ENCODE data around the gene UNC79.

The UNC79 gene

DNA sequence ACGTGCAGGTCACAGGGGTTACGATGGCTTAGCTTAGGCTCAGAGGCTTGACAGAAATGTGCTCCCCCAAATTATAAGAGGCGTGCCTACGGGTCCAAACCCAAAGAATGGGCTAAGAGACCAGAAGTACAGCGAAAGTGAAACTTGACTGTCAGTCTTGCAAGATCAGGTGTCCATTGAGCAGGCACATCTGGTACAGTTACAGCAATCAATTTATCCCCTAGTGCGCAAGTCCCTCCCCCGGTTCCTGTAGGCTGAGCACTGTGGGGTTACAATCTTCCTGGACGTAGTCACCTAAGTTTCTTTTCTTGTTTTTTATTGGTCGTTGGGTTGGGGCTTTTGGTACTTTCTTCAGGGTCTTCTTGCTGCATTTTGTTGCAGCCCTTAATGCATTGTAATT is 134.2 kb downstream of the UNC79 start:
- DNase-seq, result no peak

DNA sequence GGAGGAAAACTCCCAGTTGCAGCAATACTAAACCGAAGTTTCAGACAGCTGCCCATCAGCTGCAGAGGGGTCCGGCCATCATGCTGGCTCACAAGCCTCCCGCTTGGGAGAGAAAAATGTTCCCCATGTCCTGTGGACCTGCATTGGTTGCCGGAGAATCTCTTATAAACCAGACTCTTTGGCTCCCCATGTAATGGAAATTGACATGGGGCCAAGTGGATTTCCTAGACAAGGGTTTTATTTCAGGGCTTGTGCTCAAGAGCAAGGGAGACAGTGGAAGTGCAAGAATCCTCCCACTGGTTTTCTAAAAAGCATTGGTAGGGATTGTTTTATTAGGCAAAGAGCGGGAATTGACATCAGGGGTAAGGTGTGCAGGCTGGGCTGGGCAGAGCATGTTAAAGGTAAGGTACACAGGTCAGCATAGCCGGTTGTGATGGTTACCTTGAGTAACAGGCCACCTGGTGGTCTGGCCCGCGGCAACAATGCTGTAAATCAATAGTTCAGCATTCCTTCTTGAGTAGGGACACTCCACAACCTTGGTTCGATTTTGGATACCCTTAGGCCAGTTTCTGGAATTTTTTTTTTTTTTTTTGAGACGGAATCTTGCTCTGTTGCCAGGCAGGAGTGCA is 135.4 kb downstream of the UNC79 start:
- no peak for DNase-seq

- no peak for DNase-seq
Measured at GRCh38 chr14:93571275-93571674, 140.5 kb downstream of the UNC79 start.

DNA sequence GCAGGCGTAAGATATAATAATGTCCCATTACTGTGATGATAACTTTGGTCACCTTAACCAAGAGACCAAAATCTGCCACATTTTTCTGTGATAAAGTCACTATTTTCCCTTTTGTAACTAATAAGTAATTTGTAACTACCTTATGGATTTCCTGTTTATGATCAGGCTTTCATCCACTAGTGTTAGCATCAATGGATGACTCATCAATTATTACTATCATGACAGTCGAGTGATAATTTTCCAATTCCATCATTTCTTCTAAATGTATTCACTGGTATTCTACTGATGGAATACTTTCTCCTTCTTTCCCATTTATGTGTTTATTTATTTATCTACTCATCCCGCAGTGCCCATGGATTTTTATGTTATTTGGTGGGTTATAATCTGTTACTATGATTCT is 148.4 kb downstream of the UNC79 start:
- no peak for DNase-seq

- DNase-seq, result no peak
Measured at GRCh38 chr14:93582516-93582915, 151.8 kb downstream of the UNC79 start.

- no peak for DNase-seq
Measured at GRCh38 chr14:93587330-93587729, 156.6 kb downstream of the UNC79 start.

DNA sequence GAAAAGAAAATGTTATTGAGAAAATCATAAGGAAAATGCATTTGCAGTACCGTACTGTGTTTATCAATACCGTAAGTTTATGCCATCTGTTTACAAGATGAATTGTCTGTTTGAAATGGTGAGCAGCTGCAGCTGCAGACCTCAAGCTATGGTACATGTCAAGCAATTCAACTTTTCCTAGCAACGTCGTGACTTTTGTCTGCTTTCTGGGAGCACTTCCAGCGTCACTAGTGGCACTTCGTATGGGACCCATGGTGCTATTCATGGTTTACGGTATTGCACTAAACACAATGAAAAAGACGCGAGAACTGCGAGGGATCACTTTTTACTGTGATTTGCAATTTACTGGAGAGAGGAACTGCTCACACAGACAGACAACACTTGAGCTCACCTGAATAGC is 160.8 kb downstream of the UNC79 start:
- DNase-seq, result no peak

DNA sequence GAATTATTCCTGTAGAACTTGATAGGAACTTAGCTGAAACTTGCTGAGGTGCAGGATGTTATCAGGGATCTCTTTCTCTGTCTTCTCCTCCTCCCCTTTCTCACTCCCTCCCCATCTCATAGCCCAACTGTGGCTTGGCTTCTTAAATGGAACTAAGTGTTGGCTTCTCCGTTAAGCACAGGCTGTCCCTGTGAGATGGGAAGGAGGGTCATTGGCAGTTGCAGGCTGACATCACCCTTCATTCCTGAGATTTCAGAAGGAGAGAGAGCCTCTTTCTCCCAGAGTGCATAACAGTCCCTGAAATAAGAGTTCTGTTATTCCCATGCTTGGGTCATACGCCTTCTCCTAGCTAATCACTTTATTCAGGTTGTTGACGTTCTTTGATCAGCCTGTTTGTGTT is 162.0 kb downstream of the UNC79 start:
- no peak for DNase-seq

DNA sequence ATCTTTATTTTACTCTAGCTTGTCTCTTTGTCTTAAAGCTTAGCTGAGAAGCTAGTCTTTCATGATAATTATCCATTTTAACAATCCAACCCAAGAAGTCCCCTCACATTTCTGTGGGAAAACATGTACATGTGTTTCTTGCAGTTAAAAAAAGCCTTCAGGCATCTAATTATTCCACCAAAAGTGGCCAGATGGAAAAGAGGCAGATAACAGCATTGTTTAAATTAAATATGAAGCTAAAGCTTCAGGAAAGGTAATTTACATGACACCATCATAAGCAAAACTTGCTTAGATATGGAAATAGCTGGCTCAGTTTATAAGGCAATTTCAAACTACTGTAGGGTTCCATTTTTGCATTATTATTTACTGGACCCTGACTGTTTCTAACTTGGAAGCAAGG is 175.4 kb downstream of the UNC79 start:
- no peak for DNase-seq

DNA sequence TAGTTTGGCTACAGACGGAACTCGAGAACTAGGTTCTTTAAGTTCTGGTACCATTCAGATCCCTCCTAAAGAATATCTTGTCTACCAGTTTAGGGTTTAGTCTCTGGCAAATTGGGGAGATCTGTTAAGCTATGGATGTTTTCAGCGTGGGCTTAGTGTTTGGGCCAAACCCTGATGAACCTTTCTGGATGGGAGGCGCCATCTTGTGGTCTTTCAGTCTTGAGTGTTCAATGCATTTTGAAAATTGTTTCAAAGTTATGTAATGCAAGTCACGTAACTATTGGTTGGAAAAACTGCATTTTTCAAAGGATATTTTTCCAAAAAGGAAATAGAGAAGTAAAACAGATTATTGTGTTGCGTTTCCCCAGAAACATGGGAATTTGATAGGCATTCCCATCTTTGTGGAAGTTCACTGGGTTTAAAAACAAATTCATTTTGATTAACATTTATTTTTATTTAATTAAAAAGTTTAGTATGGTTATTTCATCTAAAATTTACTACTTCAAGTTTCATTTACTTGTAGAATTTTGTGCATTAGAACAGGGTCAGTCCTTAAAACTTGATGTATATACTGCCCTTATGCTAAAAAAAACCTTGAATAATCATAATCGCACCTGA is 188.5 kb downstream of the UNC79 start:
- DNase-seq, result peak; percentile 19 to 23

DNA sequence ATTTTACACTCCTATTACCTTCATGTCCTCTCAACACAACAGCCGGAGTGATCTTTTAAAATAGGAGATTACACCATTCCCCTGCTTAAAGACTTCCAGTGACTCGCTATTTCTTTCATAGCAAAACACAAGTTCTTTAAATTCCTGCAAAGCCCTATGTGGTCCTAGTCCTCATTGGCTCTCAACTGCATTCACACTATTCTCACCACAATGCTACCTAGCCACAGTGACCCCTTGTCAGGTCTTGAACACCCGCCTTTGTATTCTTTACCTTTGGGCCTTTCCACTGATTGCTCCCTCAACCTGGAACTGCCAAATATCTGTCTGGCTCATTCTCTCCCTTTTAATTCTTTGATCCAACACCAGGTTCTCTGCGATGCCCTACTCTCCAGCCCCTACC is 197.3 kb downstream of the UNC79 start:
- no peak for DNase-seq

DNA sequence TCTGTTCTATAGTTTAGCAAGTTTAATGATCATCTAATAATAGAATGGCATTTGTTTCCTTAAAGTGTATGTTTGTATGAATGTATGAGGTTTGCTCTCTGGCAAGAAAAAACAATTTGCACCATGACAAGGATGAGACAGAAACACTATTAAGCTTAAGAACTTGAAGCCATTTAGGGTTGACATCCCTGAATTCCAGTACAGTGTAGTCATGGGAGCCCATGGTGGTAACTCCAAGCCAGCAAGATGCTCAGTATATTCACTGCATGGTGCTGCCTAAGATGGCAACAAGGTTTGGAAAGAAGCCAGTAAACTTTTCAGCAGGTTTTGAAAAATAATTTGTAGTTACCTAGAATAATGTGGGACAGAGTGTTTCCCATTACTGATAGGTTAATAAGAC is 198.9 kb downstream of the UNC79 start:
- DNase-seq, result no peak

GRCh38 chr14:93638790-93639189 is 208.1 kb downstream of the UNC79 start:
- no peak for DNase-seq

GRCh38 chr14:93643127-93643526 is 212.4 kb downstream of the UNC79 start:
- no peak for DNase-seq

- no peak for DNase-seq
Measured at GRCh38 chr14:93643676-93644075, 212.9 kb downstream of the UNC79 start.

- no peak for DNase-seq
Measured at GRCh38 chr14:93645200-93645599, 214.5 kb downstream of the UNC79 start.

GRCh38 chr14:93648440-93649168 is 217.9 kb downstream of the UNC79 start:
- peak; percentile 49 for DNase-seq

GRCh38 chr14:93654599-93654998 is 223.9 kb downstream of the UNC79 start:
- DNase-seq, result no peak

- DNase-seq, result no peak
Measured at GRCh38 chr14:93655078-93655750, 224.5 kb downstream of the UNC79 start.

GRCh38 chr14:93657875-93658274 is 227.1 kb downstream of the UNC79 start:
- DNase-seq, result no peak

GRCh38 chr14:93663317-93663716 is 232.6 kb downstream of the UNC79 start:
- DNase-seq, result no peak

GRCh38 chr14:93665169-93665568 is 234.4 kb downstream of the UNC79 start:
- no peak for DNase-seq

GRCh38 chr14:93669632-93670031 is 238.9 kb downstream of the UNC79 start:
- no peak for DNase-seq

DNA sequence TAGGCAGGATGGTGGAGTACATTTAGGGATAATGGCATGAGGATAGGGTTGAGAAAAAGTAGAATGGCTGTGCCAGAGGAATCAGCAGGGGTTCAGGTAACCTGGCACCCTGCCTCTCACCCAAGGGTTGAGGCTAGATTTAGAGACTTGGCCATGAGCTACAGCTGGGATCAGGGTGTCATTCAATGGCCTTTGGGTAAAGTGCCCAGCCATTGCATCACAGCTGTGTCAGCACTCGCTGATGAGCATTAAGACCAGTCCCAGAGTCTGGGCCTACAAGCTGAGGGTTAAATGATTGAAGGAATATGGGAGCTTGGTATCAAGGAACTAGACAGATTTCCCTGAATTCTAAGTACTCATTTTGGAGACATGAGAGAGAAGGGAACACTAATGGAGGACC is 243.6 kb downstream of the UNC79 start:
- DNase-seq, result no peak
